Activated T-helper 1 cell treated with anti-CD3 and anti-CD28 coated beads, Interleukin-2, amount 50 U/mL, for 16 hours (primary cell): ENCODE results near the gene GNB2.
"Not testable (repeated sequence)": the region's sequence is repeated elsewhere in the genome, so short reads cannot be mapped to it uniquely, and the experiment has no call there.

ENCODE experiments used
- DNase-seq, 2 donors: peaks; one replicate each; pipeline ENCODE4 v3.0.0-alpha.2; 2020; ENCODE audit warnings: low read depth in 1 of 2, low spot score in 1 of 2

The GNB2 gene

DNA sequence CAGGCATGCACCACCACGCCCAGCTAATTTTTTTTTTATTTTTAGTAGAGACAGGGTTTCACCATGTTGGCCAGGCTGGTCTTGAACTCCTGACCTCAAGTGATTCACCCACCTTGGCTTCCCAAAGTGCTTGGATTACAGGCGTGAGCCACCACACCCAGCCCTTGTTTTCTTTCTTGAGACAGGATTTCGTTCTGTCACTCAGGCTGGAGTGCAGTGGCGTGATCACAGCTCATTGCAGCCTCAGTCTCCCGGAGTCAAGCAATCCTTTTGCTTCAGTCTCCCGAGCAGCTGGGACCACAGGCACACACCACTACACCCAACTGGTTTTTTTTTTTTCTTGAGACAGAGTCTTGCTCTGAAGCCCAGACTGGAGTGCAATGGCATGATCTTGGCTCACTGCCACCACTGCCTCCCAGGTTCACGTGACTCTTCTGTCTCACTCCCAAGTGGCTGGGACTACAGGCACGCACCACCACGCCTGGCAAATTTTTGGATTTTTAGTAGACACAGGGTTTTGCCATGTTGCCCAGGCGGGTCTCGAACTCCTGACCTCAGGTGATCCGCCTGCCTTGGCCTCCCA, 11.3 kb upstream of the GNB2 start:
- not testable (repeated sequence) for DNase-seq

DNA sequence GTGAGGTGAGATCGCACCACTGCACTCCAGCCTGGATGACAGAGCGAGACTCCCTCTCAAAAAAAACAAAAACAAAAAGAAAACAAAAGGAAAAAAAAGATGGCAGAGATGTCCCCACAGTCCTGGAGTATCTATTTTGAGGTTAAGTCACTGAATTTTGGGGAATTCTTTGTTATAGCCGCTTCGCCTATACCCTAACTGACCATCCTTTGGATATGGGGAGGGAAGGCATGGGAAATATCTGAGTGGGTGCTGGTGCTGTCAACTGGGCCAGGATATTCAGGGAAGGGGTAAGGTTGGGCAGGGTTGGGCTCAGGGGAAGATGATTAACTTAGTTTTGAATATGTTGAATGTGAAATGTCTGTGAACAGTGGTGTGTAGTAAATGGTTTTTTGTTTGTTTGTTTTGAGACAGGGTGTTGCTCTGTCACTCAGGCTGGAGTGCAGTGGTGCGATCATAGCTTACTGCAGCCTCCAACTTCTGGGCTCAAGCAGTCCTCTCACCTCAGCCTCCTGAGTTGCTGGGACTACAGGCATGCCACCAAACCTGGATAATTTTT, 8.3 kb upstream of the GNB2 start:
- DNase-seq = no peak

DNA sequence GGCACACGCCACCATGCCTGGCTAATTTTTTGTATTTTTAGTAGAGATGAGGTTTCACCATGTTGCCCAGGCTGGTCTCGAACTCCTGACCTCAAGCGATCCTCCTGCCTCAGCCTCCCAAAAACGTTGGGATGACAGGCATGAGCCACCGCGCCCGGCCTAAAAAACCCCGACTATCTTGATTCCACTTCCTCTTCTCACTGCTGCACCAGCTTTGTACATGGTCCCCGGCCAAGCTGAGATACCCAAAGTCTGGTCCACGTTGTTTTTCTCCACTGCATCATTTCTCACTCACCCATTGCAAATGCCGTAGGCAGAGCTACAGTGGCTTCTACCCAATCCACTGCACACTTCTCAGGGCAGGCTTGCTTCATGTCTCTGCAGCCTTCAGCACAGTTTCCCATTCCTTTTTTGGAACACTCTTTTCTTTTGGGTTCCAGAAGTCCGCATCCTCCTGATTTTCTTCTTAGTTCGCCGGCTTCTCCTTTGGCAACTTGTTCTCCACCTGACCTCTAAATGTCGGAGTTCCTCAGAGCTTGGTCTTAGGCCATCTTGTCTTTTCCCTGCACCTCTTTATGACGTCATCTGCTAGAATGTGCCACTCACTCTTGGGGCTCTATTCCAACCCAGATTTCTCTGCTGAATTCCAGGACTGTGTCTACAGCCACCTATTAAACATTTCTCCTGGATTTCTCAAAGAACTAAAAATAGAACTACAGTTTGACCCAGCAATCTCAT, 6.0 kb upstream of the GNB2 start:
- DNase-seq = no peak

DNA sequence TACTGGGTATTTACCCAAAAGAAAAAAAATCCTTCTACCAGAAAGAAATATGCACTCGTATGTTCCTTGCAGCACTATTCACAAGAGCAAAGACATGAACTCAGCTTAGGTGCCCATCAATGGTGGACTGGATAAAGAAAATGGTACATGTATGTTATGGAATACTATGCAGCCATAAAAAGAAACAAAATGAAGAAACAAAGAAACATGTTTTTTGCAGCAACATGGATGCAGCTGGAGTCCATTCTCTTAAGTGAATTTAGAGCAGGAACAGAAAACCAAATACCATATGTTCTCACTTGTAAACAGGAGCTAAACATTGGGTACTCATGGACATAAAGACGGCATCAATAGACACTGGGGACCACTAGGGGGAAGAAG, 5.5 kb upstream of the GNB2 start:
- no peak for DNase-seq

DNA sequence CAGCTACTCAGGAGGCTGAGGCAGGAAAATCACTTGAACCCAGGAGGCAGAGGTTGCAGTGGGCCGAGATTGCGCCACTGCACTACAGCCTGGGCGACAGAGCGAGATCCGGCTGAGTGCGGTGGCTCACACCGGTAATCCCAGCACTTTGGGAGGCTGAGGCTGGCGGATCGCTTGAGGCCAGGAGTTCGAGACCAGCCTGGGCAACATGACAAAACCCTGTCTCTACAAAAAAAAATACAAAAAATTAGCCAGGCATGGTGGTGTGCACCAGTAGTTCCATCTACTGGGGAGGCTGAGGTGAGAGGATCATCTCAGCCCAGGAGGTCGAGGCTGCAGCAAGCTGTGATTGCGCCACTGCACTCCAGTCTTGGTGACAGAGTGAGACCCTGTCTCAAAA, 4.4 kb upstream of the GNB2 start:
- DNase-seq = not testable (repeated sequence)

DNA sequence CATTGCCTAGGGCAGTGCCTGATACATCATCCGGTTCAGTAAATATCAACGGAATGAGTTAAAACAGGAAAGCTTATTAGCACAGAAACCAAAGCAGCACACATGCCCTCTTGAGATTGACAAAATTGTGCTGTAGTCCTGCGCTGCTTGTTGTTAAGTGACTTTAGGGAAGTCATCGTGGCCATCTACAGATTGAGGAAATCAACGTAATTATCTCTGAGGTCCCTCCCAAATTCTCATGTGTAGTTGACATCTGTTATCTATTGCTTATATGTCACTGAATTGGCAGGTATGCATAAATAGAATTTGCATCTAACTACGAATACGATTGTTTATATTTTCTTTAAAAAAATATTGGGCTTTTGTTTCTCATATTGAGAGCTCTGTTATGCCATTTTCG, 3.5 kb upstream of the GNB2 start:
- no peak for DNase-seq

DNA sequence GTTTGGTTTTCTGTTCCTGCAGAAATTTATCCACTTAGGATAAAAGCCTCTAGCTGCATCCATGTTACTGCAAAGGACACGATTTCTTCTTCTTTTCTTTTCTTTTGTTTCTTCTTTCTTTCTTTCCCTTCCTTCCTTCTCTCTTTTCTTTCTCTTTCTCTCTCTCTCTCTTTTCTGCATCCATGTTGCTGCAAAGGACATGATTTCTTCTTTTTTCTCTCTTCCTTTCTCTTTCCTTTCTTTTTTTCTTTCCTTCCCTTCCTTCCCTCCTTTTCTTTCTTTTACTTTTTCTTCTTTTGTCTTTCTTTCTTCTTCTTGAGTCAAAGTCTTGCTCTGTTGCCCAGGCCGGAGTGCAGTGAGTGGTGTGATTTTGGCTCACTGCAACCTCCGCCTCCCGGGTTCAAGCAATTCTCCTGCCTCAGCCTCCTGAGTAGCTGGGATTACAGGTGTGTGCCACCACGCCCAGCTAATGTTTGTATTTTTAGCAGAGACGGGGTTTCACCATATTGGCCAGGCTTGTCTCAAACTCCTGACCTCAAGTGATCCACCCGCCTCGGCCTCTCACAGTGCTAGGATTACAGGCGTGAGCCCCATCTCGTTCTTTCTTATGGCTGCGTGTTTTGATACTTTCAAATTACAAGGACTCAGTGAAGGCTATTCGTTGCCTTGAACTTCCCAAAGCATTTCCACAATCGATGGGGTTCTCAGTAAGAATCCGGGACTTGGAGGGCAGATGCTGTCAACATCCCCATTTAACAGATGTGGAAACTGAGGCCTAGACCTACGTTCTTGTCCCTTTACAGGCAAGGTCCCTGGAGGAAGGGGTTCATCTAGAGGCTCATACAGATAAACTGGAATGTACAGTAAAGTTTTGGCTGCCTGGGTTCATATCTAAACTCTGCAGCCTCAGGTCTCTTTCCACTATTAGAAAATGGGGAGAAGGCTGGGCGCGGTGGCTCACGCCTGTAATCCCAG, 1.9 kb upstream of the GNB2 start:
- no peak for DNase-seq

DNA sequence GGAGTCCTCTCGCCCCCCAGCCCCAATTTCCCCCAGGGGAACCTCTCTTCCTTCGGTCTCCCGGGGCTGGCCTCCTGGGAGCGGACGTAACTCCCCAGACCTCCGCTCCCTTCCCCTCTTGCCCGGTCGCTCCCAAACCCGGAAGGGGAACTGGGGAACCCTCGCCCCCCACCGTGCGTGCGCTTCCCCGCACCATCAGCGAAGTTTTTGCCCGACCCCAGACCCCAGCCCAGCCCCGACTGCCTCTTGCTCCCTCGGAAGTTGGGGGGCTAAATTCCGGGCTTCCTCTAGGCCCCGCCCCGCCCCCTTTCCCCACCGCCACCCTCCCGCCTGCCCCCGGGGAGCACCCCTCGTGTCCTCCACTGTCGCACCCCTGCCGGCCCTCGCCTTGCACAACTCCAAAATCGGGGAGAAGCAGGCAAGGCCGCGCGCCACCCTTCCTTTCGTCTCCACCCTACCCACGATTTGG, 436 bp downstream of the GNB2 start:
- DNase-seq = no peak

DNA sequence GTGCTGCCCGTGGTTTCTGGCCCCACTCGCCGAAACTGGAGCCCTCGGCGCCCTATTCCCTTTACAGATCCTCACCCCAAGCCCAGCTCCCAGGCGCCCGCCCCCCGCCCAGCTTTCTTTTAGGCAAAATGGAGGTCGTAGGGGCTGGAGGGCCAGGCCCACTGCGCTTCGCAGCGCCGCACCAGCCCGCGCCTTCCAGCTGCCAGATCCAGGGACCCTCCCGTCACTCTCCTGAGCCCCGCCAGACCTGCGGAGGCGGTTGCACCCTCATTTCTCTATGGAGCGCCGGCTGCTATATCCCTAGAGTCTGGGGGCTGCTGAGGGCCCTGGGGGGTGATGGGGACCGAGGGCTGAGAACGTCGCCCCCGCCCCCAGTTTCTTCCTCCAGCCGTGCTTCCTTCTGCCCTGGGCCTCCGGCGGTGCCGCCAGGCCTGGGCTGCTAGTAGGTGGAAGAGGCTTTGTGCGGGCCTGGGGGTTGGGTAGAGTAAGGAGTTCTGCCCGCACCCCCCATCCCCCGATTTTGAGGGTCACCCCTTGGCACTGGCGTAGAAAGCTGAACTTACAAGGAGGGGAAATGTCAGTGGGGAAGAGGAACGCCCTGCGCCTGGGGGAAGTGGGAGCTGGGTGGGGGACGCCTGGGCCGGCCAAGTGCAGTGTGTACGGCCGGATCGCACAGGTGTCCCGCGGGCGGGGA, 1.0 kb downstream of the GNB2 start:
- DNase-seq = no peak

DNA sequence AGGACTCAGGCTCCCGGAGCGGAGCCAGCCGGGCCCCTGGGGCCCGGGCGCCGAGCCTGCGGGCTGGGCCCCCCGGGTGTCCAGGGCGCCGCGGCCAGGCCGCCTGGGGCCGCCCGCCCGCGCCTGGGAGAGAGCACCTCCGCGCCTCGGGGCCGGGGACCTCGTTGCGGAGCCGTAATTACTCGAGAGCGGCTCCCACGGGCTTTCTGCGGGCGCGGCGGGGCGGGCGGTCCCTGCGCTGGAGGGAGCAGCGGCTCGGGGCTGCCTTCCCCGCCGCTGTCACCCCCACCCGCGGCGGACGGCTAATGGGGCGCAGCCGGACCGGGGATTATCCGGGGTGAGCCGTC, 1.5 kb downstream of the GNB2 start:
- DNase-seq = peak in 1 of 2 donors; percentile 23

DNA sequence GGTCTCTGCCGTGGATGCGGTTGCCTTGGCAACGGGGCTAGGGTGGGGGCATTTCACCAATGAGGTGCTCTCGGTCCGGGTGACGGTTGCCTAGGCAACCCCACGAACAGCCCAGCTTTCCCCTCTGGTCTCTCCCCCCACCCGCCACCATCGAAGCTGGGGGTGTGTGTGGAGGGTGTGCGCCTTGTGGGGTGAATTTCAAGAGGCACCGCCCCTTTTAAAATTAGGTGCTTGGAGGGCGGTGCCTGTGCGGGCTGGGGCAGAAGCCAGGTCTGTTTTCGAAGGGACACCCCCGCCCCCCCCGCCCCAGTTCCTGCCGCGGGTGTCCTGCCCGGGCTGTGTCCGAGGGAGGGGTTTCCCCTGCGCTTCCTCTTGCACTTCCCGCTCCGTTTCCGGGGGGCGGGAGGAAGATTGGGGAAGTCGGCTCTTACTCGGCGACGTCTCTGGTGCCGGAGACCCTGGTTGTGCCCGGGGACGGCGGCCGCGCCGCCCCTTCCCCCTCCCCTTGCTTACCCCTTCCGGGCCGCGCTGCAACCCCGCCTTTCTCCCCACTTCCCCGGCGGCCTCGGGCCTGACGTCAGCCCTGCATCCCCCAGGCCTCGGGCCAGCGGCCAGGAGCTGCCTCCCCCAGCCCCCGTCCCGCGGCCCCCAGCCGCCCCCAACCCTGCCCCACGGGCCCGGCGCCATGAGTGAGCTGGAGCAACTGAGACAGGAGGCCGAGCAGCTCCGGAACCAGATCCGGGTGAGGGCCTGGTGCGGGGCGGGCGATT, 2.2 kb downstream of the GNB2 start:
- DNase-seq = peak; percentile 67 to 74

DNA sequence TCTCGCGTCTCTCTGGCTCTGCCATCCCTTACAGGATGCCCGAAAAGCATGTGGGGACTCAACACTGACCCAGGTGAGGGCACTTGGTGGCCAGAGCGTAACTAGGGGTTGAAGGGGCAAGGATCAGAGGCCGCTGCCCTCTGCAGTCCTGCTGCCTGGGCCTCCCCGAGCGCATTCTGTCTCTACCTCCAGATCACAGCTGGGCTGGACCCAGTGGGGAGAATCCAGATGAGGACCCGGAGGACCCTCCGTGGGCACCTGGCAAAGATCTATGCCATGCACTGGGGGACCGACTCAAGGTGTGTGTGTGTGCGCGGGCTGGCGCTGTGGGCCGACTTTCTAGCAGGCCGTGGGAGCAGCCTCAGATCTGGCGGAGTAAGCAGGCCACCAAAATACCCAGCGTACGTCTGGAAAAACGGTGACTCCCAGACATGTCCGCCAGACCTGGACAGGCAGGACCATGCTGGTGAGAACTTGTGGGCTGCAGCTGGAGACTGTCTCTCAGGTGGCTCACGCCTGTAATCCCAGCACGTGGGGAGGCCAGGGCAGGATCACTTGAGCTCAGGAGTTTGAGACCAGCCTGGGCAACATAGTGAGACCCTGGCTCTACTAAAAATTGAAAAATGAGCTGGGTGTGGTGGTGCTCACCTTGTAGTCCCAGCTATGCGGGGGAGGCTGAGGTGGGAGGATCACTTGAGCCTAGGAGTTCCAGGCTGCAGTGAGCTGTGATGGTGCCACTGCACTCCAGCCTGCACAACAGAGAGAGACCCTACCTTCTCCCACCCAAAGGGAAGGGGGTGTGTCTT, 3.2 kb downstream of the GNB2 start:
- DNase-seq = no peak

DNA sequence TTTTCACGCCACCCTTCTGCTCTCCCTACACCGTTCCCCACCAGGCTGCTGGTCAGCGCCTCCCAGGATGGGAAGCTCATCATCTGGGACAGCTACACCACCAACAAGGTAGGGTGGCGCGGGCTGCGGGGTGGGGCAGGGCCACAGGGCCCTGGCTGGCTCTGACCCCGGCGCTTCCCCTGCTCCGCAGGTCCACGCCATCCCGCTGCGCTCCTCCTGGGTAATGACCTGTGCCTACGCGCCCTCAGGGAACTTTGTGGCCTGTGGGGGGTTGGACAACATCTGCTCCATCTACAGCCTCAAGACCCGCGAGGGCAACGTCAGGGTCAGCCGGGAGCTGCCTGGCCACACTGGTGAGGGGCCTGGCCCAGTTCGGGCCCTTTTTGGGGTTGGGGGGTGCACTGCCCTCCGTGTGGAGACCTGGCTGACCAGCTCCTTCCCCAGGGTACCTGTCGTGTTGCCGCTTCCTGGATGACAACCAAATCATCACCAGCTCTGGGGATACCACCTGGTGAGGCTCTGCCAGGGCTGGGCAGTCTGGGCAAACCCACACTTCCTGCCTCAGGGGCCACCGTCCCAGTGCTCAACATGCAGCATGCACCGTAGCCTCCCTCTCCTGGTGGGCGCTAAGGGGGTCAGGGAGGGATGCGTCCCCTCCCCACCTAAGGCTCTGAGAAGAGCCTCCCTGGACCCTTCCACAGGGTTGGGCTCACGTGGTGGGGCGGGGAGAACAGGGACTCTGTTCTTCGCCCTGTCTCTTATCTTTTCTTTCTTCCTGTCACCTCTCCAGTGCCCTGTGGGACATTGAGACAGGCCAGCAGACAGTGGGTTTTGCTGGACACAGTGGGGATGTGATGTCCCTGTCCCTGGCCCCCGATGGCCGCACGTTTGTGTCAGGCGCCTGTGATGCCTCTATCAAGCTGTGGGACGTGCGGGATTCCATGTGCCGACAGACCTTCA, 4.0 kb downstream of the GNB2 start:
- no peak for DNase-seq

DNA sequence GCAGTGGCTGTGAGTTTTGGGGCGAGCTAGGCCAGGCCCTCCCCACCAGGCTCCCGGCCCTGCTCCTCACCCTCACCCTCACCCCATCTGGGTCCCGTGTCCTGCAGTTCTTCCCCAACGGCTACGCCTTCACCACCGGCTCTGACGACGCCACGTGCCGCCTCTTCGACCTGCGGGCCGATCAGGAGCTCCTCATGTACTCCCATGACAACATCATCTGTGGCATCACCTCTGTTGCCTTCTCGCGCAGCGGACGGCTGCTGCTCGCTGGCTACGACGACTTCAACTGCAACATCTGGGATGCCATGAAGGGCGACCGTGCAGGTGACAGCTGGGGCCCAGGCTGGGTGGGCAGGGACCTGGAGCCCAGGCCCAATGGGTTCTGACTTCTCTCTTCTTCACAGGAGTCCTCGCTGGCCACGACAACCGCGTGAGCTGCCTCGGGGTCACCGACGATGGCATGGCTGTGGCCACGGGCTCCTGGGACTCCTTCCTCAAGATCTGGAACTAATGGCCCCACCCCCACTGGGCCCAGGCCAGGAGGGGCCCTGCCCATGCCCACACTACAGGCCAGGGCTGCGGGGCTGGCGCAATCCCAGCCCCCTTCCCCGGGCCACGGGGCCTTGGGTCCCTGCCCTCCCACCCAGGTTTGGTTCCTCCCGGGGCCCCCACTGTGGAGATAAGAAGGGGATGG, 4.9 kb downstream of the GNB2 start:
- DNase-seq = no peak

DNA sequence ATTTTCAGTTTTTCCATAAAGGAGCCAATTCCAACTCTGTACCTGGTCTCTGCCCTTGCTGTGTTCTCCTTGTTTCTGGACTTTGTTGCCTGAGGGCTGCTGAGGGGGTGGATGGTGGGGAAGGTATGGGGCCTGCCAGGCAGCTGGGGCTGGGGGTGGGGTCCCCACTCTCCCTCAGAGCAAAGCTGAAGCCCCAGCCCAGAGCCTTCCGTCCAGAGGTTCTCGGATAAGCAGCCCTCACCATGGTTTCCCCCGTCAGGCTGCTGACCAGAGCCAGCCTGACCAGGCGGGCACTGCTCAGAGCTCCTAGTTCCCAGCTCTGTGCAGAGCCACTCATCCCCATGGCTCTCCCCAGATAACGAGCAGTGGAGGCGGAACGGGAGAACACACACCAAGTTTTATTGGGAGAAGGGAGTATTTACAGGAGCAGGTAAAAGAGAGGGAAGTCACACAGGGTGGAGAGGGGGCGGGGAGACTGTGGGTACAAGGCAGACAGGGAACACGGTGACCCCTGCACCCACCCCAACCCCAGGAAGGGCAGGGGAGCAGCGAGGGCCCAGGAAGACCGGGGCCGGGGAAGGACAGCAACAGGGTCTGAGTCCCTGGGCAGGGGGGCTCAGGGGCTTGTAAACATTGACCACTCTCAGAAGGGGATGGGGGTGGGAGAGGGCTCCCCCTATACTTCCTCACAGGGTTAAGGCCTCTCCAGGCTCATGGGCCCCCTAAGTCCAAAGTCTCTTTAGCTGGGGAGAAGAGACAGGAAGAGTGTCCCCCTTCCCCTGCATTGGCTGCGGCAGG, 5.8 kb downstream of the GNB2 start:
- DNase-seq = no peak

DNA sequence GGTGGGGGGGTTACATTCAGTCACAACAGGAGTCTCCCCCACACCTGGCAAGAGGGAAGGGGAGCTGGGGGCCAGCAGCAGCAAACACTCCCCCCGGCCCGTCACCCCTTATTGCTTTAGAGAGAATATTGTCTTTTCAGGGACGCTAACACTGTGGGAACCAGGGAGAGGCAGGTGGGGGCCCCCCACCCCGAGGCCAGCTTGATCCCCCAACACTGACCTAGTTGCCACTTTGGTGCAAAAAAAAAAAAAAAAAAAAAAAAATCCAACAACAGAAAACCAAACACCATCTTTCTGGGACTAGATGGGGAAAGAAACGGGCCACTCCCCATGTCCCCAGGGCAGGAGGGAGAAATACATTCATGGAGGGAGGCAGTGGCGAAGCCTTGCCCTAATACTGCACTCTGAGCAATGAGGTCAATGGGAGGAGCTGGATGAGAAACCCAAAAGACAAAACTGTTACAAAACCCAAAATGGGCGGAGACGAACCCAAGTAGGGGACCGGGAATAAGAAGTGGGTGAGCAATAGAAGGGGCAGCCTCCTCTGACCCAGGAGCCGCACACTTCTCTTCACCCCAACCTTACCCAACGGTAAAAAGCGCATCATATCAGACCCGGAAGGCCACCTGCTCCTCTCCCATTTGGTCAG, 6.5 kb downstream of the GNB2 start:
- no peak for DNase-seq
